Heart right ventricle (tissue), 16 donors: ENCODE data around the gene GPATCH3. TPM values are rescaled to one million over a fixed set of nuclear protein-coding genes. Genes with fewer than 3 reads are reported as not detected.
A peak's percentile ranks its signal among the peaks of the same experiment; 100 is the strongest.

Source experiments
- ATAC-seq, 8 donors: fragments of 200-7000 bp; cut with Tn5 transposase; one replicate each; pipeline ENCODE4 v1.9.1; 2020; ENCODE audit warnings: mild to moderate bottlenecking in 8 of 8, moderate library complexity in 8 of 8, moderate number of reproducible peaks in 1 of 8
- DNase-seq, 2 donors: peaks; one replicate each; pipeline ENCODE4 v3.0.0-alpha.2; 2020
- H3K27ac ChIP-seq, 10 donors: fragments of 200-600 bp; sonication (generic) in 2 of 10; one replicate each; pipeline versions ENCODE4 v1.5.0 to v1.8.0; 2020 to 2022; ENCODE audit warnings: mild to moderate bottlenecking in 3 of 10
- H3K27me3 ChIP-seq, 7 donors: fragments of 200-600 bp; one replicate each; pipeline ENCODE4 v1.8.0; 2021 to 2022; ENCODE audit warnings: mild to moderate bottlenecking in 2 of 7
- H3K36me3 ChIP-seq, 9 donors: fragments of 200-600 bp; sonication (generic) in 1 of 9; one replicate each; pipeline versions ENCODE4 v1.5.0 to v1.8.0; 2020 to 2022; ENCODE audit warnings: mild to moderate bottlenecking in 2 of 9
- H3K4me1 ChIP-seq, 9 donors: fragments of 200-600 bp; sonication (generic) in 1 of 9; one replicate each; pipeline versions ENCODE4 v1.5.0 to v1.8.0; 2020 to 2022; ENCODE audit warnings: mild to moderate bottlenecking in 4 of 9
- H3K4me3 ChIP-seq, 10 donors: fragments of 200-600 bp; sonication (generic) in 2 of 10; one replicate each; pipeline versions ENCODE4 v1.5.0 to v1.8.0; 2020 to 2022; ENCODE audit warnings: mild to moderate bottlenecking in 7 of 10, moderate library complexity in 2 of 10
- H3K9me3 ChIP-seq, 11 donors: fragments of 200-600 bp in 10 of 11; sonication (generic) in 2 of 11; one replicate each; pipeline versions ENCODE4 v1.5.0 to v1.8.0; 2013 to 2022; ENCODE audit warnings: mild to moderate bottlenecking in 2 of 11, control low read depth in 1 of 11, moderate library complexity in 1 of 11
- CTCF ChIP-seq, 9 donors: fragments of 200-600 bp; sonication (generic) in 2 of 9; IDR thresholded peaks; one replicate each; pipeline versions ENCODE4 v1.5.0 to v1.8.0; 2021 to 2022; ENCODE audit warnings: antibody characterized with exemption in 9 of 9, mild to moderate bottlenecking in 5 of 9, moderate library complexity in 1 of 9
- WGBS, 2 donors: extraction: QIAGEN DNeasy Blood & Tissue Kit; methylation state at CpG; one replicate each; pipeline ENCODE4 v1.1.7; 2013; ENCODE audit warnings: inconsistent platforms in 1 of 2; 5-methylcytosine and 5-hydroxymethylcytosine counted together
- intact Hi-C, 10 donors: fragments of 100-400 bp; cut with DNase I; formaldehyde crosslinking; loops; one replicate each; pipeline versions ENCODE4 v1.11.1 to v1.14.2; 2022
- polyA plus RNA-seq, 2 donors: library from polyadenylated mRNA; stranded (reverse); fragments of 200-250 nt; gene quantifications; one replicate each; pipeline ENCODE4 v1.2.3, GENCODE V29; 2013
- total RNA-seq, 10 donors: library from RNA; stranded (reverse); fragmentation: NEBNext Ultra II Directional in 3 of 10; extraction: Animal tissue kit (Norgen Biotek cat#: 25700) in 3 of 10; gene quantifications; one replicate each; pipeline versions ENCODE4 v1.2.1 to v1.2.4, GENCODE V29; 2021 to 2023
- donor health status: Arrhythmogenic right ventricular cardiomyopathy.
- donor health status: ischemic (EF 13 %, LVEDD 7.1; RV severe dilation, severe dysfunction).
- donor health status: healthy with polysubstance abuse.
- donor health status: DM: no; HTN: yes; CAD: no.
- donor health status: DM: no; HTN: no; CAD: no.
- donor health status: ischemic (EF 25% LVEDD 6.9; RV normal size, moderate dysfunction).
- donor health status: ischemic (EF 25% LVEDD 5.7; RV mildly dilated, moderate dysfunction).
- donor health status: healthy.
- donor health status: DM: yes; HTN: yes; CAD: no.
- donor health status: Ischemic cardiomyopathy.
- donor health status: ischemic (EF 35%, LVEDD 5.7; RV mildly dilated, moderate dysfunction).
- donor health status: nonischemic (EF 11% LVEDD 7.7; RV severe dilation, severe dysfunction).
- donor health status: DM: yes; HTN: yes; CAD: no.
- donor health status: PGD.
- donor health status: ischemic (EF 29% LVEDD 5.4; RV normal size, mild dysfunction).
- donor health status: nonischemic (EF 23%, LVEDD 6.1; RV moderate dilation, normal function).

The GPATCH3 gene
- total and polyA plus RNA-seq, 12 donors: 6.5 to 19.5 (median 8.6) TPM

GRCh38 chr1:26863685-26864077 lies 36.6 kb downstream of the GPATCH3 start:
- Histone ChIP-seq H3K27me3 (no peaks in the 10 kb centered on the region), H3K9me3 (no peaks in the 10 kb centered on the region), H3K4me1 (peaks cover 0 to 22% (median 15%) of the 10 kb centered on the region in 9 donors), H3K4me3 (peak overlapping the region in 5 of 10 donors; percentile 62 to 78 (median 73)), H3K36me3 (no peaks in the 10 kb centered on the region), H3K27ac (no peak overlapping the region)
- WGBS, 2 donors: 64 to 73% methylated on average over 20 of the region's 20 CpGs
- TF ChIP-seq CTCF (IDR thresholded peaks at IDR 0.05): no peak
- ATAC-seq (no peak), DNase-seq (no peak)
- intact Hi-C loops: loop anchor here in 1 of 10 donors (2.0 kb wide), 1 partner anchor 63 kb away; no protein-coding TSS in a partner anchor

GRCh38 chr1:26862781-26863684 lies 37.2 kb downstream of the GPATCH3 start, which contains the start of gene SFN:
Gene SFN, plus strand, starts transcription at chr1:26863149. Its CDS starts 64 bp downstream, at chr1:26863213.
- DNase-seq (no peak), ATAC-seq (no peak)
- TF ChIP-seq CTCF (IDR thresholded peaks at IDR 0.05): peak in 1 of 9 donors; percentile 26
- H3K4me1 ChIP-seq: peaks cover 0 to 22% (median 15%) of the 10 kb centered on the region in 9 donors
- peak within 1 kb of the TSS in 1 of 10 donors; percentile 96 for H3K27ac ChIP-seq
- no peaks in the 10 kb centered on the region for H3K27me3 ChIP-seq
- no peaks in the 10 kb centered on the region for H3K9me3 ChIP-seq
- H3K36me3 ChIP-seq: peaks cover 0 to 5% (median 0%) of the 10 kb centered on the region in 9 donors
- H3K4me3 ChIP-seq: peak within 1 kb of the TSS in 7 of 10 donors; percentile 45 to 78 (median 72)
- intact Hi-C loops: no loop called here
- WGBS, 2 donors: 85 to 88% methylated on average over 37 of the region's 37 CpGs

- H3K36me3 ChIP-seq: peaks cover 0 to 15% (median 0%) of the 10 kb centered on the region in 9 donors
- no peaks in the 10 kb centered on the region for H3K27me3 ChIP-seq
- H3K4me3 ChIP-seq: no peak overlapping the region
- ATAC-seq (no peak), DNase-seq (no peak)
- H3K27ac ChIP-seq: no peak overlapping the region
- intact Hi-C loops: no loop called here
- 82 to 87% methylated on average over 7 of the region's 7 CpGs for WGBS, 2 donors
- peaks cover 0 to 22% (median 15%) of the 10 kb centered on the region in 9 donors for H3K4me1 ChIP-seq
- no peak for TF ChIP-seq CTCF (IDR thresholded peaks at IDR 0.05)
- H3K9me3 ChIP-seq: no peaks in the 10 kb centered on the region
Measured at GRCh38 chr1:26861889-26862378, 38.3 kb downstream of the GPATCH3 start.

GRCh38 chr1:26861286-26861701 lies 39.0 kb downstream of the GPATCH3 start:
- 76 to 77% methylated on average over 5 of the region's 5 CpGs for WGBS, 2 donors
- Histone ChIP-seq H3K4me1 (peaks cover 0 to 22% (median 15%) of the 10 kb centered on the region in 9 donors), H3K4me3 (no peak overlapping the region), H3K27ac (no peak overlapping the region), H3K36me3 (peaks cover 0 to 21% (median 0%) of the 10 kb centered on the region in 9 donors), H3K27me3 (no peaks in the 10 kb centered on the region), H3K9me3 (no peaks in the 10 kb centered on the region)
- ATAC-seq (no peak), DNase-seq (no peak)
- intact Hi-C loops: no loop called here
- TF ChIP-seq CTCF (IDR thresholded peaks at IDR 0.05): no peak
